Measurements from ENCODE around the gene C22orf23. TPM values are rescaled to one million over a fixed set of nuclear protein-coding genes. Genes with fewer than 3 reads are reported as not detected.

Gene C22orf23
- total and polyA plus RNA-seq, 9 donors: 0.18 to 15.2 (median 8.7) TPM

DNA sequence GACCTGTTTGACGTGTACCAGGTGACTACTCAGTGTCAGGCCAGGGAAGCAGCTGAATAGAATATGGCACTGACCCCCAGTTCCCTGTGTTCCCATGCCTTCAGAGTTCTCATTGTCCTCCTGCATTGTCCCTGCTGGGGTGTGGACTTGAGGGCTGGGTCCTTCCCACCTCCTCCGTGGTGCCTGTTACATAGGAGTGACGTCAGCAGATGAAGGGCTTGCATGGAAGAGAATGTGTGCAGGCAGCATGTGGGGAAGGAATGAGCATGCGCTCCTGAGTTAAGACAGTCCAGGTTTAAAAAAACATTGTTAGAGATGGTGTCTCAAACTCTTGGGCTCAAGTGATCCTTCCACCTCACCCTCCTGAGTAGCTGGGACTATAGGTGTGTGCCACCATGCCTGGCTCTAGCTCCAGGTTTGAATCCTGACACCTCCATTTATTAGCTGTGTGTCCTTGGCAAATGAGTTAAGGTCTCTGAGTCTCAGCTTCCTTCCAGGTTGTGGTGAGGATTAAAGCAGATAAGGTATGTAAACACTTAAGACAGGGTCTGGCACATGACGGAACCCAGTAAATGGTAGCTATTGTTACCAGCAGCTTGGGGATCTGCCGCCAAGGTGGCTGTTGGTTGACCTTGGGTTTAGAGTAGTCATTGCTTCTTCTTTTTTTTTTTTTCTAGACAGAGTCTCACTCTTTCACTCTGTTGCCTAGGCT, 38.5 kb upstream of the C22orf23 start:
- Histone ChIP-seq H3K4me3 (ENCODE audit: low read length) (no peak overlapping the region), H3K9me3 (replicated peaks; ENCODE audit: control insufficient read depth, low read depth, low read length) (no peaks in the 10 kb centered on the region), H3K4me1 (ENCODE audit: control insufficient read depth, insufficient read depth, low read length) (peaks cover 30% of the 10 kb centered on the region), H3K36me3 (ENCODE audit: control insufficient read depth, insufficient read depth, low read length) (peaks cover 8% of the 10 kb centered on the region), H3K27ac (ENCODE audit: low read length) (no peak overlapping the region), H3K27me3 (ENCODE audit: control insufficient read depth, insufficient read depth, low read length) (no peaks in the 10 kb centered on the region)
- WGBS (ENCODE audit: insufficient coverage): 69% methylated on average over 3 of the region's 6 CpGs
- no peak for DNase-seq

DNA sequence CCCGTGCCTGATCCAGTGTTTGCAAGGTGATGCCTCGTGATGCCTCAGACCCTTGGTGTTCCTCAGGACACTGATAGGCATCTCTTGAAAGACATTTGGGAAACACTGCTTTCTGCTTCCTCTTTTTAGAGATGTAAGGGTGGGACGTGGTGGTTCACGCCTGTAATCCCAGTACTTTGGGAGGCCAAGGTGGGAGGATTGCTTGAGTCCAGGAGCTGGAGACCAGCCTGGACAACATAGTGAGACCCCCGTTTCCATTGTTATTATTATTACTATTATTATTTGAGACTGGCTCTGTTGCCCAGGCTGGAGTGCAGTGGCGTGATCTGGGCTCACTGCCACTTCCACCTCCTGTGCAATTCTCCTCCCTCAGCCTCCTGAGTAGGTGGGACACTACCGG, 37.5 kb upstream of the C22orf23 start:
- DNase-seq: no peak
- no peaks in the 10 kb centered on the region for H3K27me3 ChIP-seq (ENCODE audit: control insufficient read depth, insufficient read depth, low read length)
- no peak overlapping the region for H3K27ac ChIP-seq (ENCODE audit: low read length)
- H3K36me3 ChIP-seq (ENCODE audit: control insufficient read depth, insufficient read depth, low read length): peaks cover 14% of the 10 kb centered on the region
- H3K4me1 ChIP-seq (ENCODE audit: control insufficient read depth, insufficient read depth, low read length): peaks cover 20% of the 10 kb centered on the region
- H3K9me3 ChIP-seq (replicated peaks; ENCODE audit: control insufficient read depth, low read depth, low read length): no peaks in the 10 kb centered on the region
- 100% methylated on average over 1 of the region's 7 CpGs for WGBS (ENCODE audit: insufficient coverage)
- H3K4me3 ChIP-seq (ENCODE audit: low read length): no peak overlapping the region

DNA sequence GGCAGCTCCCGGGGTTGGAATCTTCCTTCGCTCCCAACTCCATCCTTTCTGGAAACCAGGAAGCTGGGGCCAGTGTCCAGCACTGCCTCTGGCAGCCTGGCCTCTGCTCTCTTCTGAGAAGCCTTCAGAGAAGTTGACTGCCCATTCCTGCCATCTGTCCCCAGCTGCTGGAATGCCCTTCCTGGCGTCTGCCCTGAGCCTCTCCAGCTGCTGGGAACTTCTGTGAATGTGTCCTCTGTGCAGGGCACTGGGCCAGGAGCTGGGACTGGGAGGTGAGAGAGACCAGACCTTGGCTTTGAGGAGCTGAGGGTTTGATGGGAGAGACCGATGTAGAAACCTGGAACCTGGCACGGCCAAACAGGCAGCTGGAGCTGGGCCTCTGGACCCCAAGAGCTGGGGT, 36.9 kb upstream of the C22orf23 start:
- Histone ChIP-seq H3K27me3 (ENCODE audit: control insufficient read depth, insufficient read depth, low read length) (no peaks in the 10 kb centered on the region), H3K27ac (ENCODE audit: low read length) (no peak overlapping the region), H3K4me1 (ENCODE audit: control insufficient read depth, insufficient read depth, low read length) (peaks cover 18% of the 10 kb centered on the region), H3K4me3 (ENCODE audit: low read length) (no peak overlapping the region), H3K9me3 (replicated peaks; ENCODE audit: control insufficient read depth, low read depth, low read length) (no peaks in the 10 kb centered on the region), H3K36me3 (ENCODE audit: control insufficient read depth, insufficient read depth, low read length) (peaks cover 14% of the 10 kb centered on the region)
- WGBS (ENCODE audit: insufficient coverage): 68% methylated on average over 3 of the region's 5 CpGs
- peak; percentile 73 for DNase-seq

DNA sequence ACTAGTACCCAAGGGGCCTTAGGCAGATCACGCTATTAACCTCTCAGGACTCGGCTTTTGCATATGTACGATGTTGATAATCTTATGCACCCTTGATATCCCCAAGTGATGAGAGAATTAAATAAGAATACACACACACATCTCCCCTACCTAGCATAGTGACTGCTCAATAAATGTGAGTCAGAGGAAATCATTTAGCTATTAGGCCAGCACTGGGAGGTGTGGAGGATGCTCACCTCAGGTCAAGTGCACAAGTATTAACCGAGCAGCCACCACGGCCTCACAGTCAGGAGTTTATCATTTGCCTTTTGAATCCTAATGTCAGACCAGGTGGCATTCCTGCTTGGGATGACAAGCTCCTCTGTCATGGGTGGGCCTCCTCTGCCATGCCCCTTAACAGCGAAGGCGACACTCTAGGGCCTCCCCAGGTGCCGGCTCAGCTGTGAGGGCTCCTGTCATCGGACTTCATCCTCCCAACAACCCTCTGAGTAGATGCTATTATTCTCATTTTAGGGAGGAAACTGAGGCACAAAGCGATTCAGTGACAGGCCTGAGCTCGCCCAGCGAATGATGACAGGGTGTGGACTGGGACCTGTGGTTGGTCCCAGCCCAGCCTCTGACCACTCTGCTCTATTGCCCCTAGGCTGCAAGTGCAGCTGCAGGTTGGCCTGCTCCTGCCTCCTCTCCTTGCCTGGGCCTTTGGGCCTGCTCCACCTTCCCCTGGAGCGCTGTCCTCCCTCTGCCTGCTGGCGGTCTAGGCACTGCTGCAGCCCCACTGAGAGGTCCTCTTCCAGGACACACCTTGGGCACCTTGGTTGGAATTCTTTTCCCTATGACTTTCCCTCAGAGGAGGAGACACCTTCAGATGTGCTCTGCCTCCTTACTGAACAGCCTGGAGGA, 36.0 kb upstream of the C22orf23 start:
- Histone ChIP-seq H3K27ac (ENCODE audit: low read length) (peak overlapping the region; percentile 9), H3K27me3 (ENCODE audit: control insufficient read depth, insufficient read depth, low read length) (no peaks in the 10 kb centered on the region), H3K4me1 (ENCODE audit: control insufficient read depth, insufficient read depth, low read length) (peaks cover 18% of the 10 kb centered on the region), H3K4me3 (ENCODE audit: low read length) (no peak overlapping the region), H3K9me3 (replicated peaks; ENCODE audit: control insufficient read depth, low read depth, low read length) (no peaks in the 10 kb centered on the region), H3K36me3 (ENCODE audit: control insufficient read depth, insufficient read depth, low read length) (peaks cover 14% of the 10 kb centered on the region)
- DNase-seq: no peak
- WGBS (ENCODE audit: insufficient coverage): 92% methylated on average over 11 of the region's 14 CpGs

DNA sequence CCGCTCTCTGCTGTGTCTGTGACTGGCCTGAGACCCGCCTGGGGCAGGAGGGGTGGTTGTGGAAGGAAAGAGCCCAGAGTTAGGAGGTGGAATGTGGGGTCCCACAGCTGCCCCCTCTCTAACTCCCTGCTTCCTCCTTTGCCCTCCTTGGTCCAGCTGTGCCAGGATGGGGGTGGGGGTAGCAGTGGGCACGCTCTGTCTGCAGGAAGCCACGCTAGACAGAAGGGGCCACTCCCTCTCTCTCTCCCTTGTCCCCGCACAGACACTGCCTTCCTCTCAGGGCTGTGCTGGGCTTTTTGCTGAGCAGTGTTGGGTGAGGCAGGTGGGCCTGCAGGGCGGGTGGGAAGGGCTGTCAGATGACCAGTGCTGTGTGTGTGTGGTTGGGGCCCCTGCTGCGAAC, 33.0 kb upstream of the C22orf23 start:
- Histone ChIP-seq H3K27ac (ENCODE audit: low read length) (no peak overlapping the region), H3K4me1 (ENCODE audit: control insufficient read depth, insufficient read depth, low read length) (peaks cover 18% of the 10 kb centered on the region), H3K36me3 (ENCODE audit: control insufficient read depth, insufficient read depth, low read length) (peaks cover 14% of the 10 kb centered on the region), H3K27me3 (ENCODE audit: control insufficient read depth, insufficient read depth, low read length) (peaks cover 27% of the 10 kb centered on the region), H3K4me3 (ENCODE audit: low read length) (no peak overlapping the region), H3K9me3 (replicated peaks; ENCODE audit: control insufficient read depth, low read depth, low read length) (no peaks in the 10 kb centered on the region)
- DNase-seq: no peak
- WGBS (ENCODE audit: insufficient coverage): no CpG with 5 or more reads among the region's 7 CpGs

DNA sequence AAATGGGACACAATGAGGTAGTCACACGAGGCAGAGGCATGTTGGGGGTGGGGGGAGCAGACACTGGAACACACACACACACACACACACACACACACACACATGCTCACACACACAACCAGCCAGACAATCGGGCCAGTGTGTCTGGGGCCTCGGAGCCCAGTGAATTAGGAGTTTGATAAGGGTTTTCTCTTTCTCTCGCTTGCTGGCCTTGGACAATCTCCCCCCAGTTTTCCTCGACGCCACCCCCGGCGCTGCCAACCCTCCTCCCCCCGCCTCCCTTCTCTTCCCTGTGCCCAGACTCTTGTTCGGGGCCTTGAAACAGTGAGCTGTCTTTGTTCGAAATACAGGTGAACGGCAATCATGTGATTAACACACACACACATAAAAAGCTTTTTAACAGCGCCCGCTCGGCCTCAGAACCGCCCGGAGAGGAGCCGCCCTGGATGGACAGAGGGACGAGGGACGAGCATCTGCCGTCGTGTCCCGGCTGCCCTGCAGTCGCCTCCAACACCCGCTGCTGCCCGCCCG, 32.4 kb upstream of the C22orf23 start:
- Histone ChIP-seq H3K9me3 (replicated peaks; ENCODE audit: control insufficient read depth, low read depth, low read length) (no peaks in the 10 kb centered on the region), H3K4me1 (ENCODE audit: control insufficient read depth, insufficient read depth, low read length) (peaks cover 17% of the 10 kb centered on the region), H3K4me3 (ENCODE audit: low read length) (no peak overlapping the region), H3K36me3 (ENCODE audit: control insufficient read depth, insufficient read depth, low read length) (peaks cover 14% of the 10 kb centered on the region), H3K27ac (ENCODE audit: low read length) (no peak overlapping the region), H3K27me3 (ENCODE audit: control insufficient read depth, insufficient read depth, low read length) (peaks cover 27% of the 10 kb centered on the region)
- DNase-seq: no peak
- 76% methylated on average over 16 of the region's 27 CpGs for WGBS (ENCODE audit: insufficient coverage)

DNA sequence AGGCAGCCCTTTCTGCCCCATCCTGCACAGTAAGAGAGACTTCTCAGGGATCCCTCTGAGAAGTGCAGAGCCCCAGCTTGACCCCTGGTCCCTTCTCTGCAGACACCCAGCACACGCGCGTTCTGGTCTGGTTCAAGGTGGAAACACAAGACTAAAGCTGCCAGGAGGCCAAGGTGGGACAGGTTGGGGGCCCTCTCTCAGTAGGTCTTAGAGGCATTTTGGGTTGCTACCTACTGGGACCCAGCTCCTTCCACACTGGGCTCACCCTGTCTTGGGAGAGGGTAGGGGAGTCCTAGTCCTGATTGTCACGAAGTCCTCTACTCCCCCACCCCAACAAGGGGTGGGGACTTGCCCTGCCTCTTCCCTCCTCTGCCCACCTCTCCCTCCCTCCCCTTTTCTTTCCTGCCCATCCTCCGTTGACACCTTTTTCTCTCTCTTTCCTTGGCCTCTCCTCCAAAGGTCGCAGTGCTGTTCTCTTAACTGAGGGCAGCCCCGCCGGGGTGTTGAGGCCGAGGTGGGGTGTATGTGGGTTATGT, 31.7 kb upstream of the C22orf23 start:
- no peak for DNase-seq
- Histone ChIP-seq H3K27me3 (ENCODE audit: control insufficient read depth, insufficient read depth, low read length) (peaks cover 27% of the 10 kb centered on the region), H3K4me3 (ENCODE audit: low read length) (no peak overlapping the region), H3K4me1 (ENCODE audit: control insufficient read depth, insufficient read depth, low read length) (peaks cover 12% of the 10 kb centered on the region), H3K9me3 (replicated peaks; ENCODE audit: control insufficient read depth, low read depth, low read length) (no peaks in the 10 kb centered on the region), H3K36me3 (ENCODE audit: control insufficient read depth, insufficient read depth, low read length) (peaks cover 14% of the 10 kb centered on the region), H3K27ac (ENCODE audit: low read length) (no peak overlapping the region)
- WGBS (ENCODE audit: insufficient coverage): 74% methylated on average over 3 of the region's 9 CpGs

DNA sequence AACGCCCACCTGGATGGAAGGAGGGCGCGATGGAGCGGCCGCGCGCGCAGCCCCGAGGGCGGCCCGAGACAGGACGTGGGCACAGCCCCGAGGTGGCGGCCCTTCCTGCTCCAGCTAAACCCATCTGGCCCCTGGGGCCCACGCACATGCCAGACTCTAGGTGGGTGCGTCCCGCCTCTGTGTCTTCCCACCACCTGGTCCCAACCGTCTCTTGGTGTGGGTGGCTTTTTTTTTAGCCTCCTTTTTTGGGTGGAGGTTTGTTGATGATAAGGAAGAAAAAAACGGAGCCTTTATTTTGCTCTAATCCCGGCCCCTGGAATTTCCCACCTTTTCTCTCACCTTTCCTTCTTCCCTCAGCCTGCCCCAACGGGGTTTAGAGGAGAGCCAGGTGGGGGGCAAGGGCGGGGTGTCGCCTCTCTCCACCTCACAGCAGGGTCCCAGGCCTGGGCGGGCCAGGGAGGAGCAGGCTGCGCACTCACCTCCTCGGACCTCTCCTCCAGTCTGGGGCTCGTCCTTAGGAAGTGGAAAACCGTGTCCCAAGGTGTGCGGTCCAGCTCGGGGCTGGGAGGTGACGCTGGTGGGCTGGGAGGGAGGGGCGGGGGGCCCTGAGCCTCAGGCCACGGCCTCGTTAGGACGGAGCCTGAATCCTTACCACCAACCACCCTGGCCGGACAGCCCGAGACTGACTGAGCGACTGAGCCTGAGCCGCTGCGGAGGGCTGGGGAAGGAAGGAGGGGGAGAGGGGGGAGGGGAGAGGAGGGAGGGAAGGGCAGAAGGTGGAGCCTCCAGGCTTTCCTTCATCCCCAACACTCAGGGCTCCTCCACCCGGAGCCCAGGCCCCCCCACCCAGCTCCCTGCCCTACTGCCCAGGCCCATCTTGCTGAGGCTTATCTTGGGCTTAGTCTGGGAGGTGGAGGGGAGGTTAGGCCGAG, 30.7 kb upstream of the C22orf23 start, which contains the start of gene SOX10:
SOX10 (minus strand) TSS at position 696 of the 932 bp plus-strand sequence. CDS start 771 bp downstream, outside the sequence.
- Histone ChIP-seq H3K36me3 (ENCODE audit: control insufficient read depth, insufficient read depth, low read length) (peaks cover 14% of the 10 kb centered on the region), H3K27me3 (ENCODE audit: control insufficient read depth, insufficient read depth, low read length) (peaks cover 27% of the 10 kb centered on the region), H3K4me1 (ENCODE audit: control insufficient read depth, insufficient read depth, low read length) (peaks cover 2% of the 10 kb centered on the region), H3K9me3 (replicated peaks; ENCODE audit: control insufficient read depth, low read depth, low read length) (no peaks in the 10 kb centered on the region), H3K27ac (ENCODE audit: low read length) (no peak within 1 kb of the TSS), H3K4me3 (ENCODE audit: low read length) (no peak within 1 kb of the TSS)
- no peak for DNase-seq
- WGBS (ENCODE audit: insufficient coverage): 19% methylated on average over 13 of the region's 42 CpGs

Data from muscle of leg (tissue), 11 donors.